ENCODE data around the gene UTP25.

DNA sequence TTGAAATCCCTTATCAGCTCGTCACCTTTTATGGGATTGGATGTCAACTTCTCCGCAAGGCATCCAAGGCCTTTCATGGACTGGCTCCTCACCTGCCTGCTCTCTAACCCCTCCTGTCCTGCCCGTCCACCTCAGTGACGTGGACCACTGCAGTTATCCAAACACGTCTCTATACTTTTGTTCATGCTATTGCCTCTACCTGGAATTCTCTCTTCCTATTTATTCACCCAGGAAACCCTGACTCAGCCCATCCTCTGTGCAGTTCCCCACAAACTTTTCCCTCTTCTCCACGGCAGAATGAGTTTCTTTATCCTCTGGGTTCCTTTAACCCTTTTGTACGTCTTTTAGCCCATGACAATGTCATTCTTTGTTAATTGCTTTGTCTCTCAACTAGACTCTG is 5.1 kb upstream of the UTP25 start:
- TF ChIP-seq CTCF (conservative IDR thresholded peaks at IDR 0.05; ENCODE audit: low read length) (no peak), EZH2phosphoT487 (IDR thresholded peaks at IDR 0.05; ENCODE audit: borderline replicate concordance) (no peak)
